Ishikawa (cell line): ENCODE results near the gene NAV3.

ENCODE experiments used
- EGR1 ChIP-seq: IDR thresholded peaks from 2 replicates; pipeline ENCODE4 v1.6.1; 2012
- EP300 ChIP-seq: IDR thresholded peaks from 2 replicates; pipeline ENCODE4 v1.6.1; 2012; ENCODE audit warnings: borderline replicate concordance
- FOXM1 ChIP-seq: IDR thresholded peaks from 2 replicates; pipeline ENCODE4 v1.6.1; 2012; ENCODE audit warnings: low read depth, borderline replicate concordance
- MAX ChIP-seq: IDR thresholded peaks from 2 replicates; pipeline ENCODE4 v1.6.1; 2012
- RAD21 ChIP-seq: IDR thresholded peaks from 2 replicates; pipeline ENCODE4 v1.6.1; 2012; ENCODE audit warnings: low read depth
- REST ChIP-seq: IDR thresholded peaks from 2 replicates; pipeline ENCODE4 v1.6.1; 2012; ENCODE audit warnings: low read depth, mild to moderate bottlenecking
- TCF12 ChIP-seq: IDR thresholded peaks from 2 replicates; pipeline ENCODE4 v1.6.1; 2012; ENCODE audit warnings: low read depth
- USF1 ChIP-seq: IDR thresholded peaks from 2 replicates; pipeline ENCODE4 v1.6.1; 2012
- YY1 ChIP-seq: IDR thresholded peaks from 2 replicates; pipeline ENCODE4 v1.6.1; 2012; ENCODE audit warnings: low read depth

GRCh38 chr12:77941401-77941800 is 110.7 kb downstream of the NAV3 start:
- TF ChIP-seq USF1, result no peak
- no peak for TF ChIP-seq EP300
- TF ChIP-seq EGR1, result no peak
- TF ChIP-seq TCF12, result no peak
- no peak for TF ChIP-seq YY1
- no peak for TF ChIP-seq MAX
- TF ChIP-seq REST, result no peak
- no peak for TF ChIP-seq RAD21
- no peak for TF ChIP-seq FOXM1
